GM18870 (cell line): ENCODE results near the gene LIPE.
"Not testable (repeated sequence)": the region's sequence is repeated elsewhere in the genome, so short reads cannot be mapped to it uniquely, and the experiment has no call there.

Source experiments
- ATAC-seq: cut with Tn5 transposase; IDR thresholded peaks from one replicate; pipeline ENCODE4 v1.9.1; 2021; ENCODE audit warnings: moderate library complexity; ENCODE audit not compliant: unreplicated experiment

LIPE gene

GRCh38 chr19:42427313-42427712 is at the start of gene LIPE:
Gene LIPE (minus strand): TSS chr19:42427388. CDS start chr19:42427149, 239 bp downstream.
- ATAC-seq: no peak

GRCh38 chr19:42475366-42475765 is 48.2 kb upstream of the LIPE start:
- ATAC-seq: no peak

GRCh38 chr19:42474743-42475142 is 47.6 kb upstream of the LIPE start:
- ATAC-seq: no peak

GRCh38 chr19:42473686-42474085 is 46.5 kb upstream of the LIPE start:
- no peak for ATAC-seq

GRCh38 chr19:42472402-42473147 is 45.4 kb upstream of the LIPE start:
- no peak for ATAC-seq

GRCh38 chr19:42471554-42472249 is 44.5 kb upstream of the LIPE start:
- ATAC-seq: no peak

GRCh38 chr19:42469311-42470235 is 42.4 kb upstream of the LIPE start:
- no peak for ATAC-seq

- ATAC-seq: no peak
Measured at GRCh38 chr19:42468273-42468796, 41.1 kb upstream of the LIPE start.

GRCh38 chr19:42467183-42467760 is 40.1 kb upstream of the LIPE start:
- ATAC-seq: no peak

GRCh38 chr19:42466521-42467182 is 39.5 kb upstream of the LIPE start:
- ATAC-seq: no peak

GRCh38 chr19:42465827-42466280 is 38.7 kb upstream of the LIPE start:
- no peak for ATAC-seq

GRCh38 chr19:42461700-42462324 is 34.6 kb upstream of the LIPE start:
- ATAC-seq: no peak

GRCh38 chr19:42461231-42461630 is 34.0 kb upstream of the LIPE start:
- ATAC-seq: not testable (repeated sequence)

GRCh38 chr19:42459926-42460325 is 32.7 kb upstream of the LIPE start:
- no peak for ATAC-seq

- ATAC-seq: no peak
Measured at GRCh38 chr19:42455621-42456081, 28.5 kb upstream of the LIPE start.

- no peak for ATAC-seq
Measured at GRCh38 chr19:42455086-42455485, 27.9 kb upstream of the LIPE start.

GRCh38 chr19:42452590-42452989 is 25.4 kb upstream of the LIPE start:
- ATAC-seq: no peak

- peak; percentile 87 for ATAC-seq
Measured at GRCh38 chr19:42450314-42450934, 23.2 kb upstream of the LIPE start.

- not testable (repeated sequence) for ATAC-seq
Measured at GRCh38 chr19:42448306-42448705, 21.1 kb upstream of the LIPE start.
